Measurements from ENCODE around the gene ITIH5. TPM values are rescaled to one million over a fixed set of nuclear protein-coding genes. Genes with fewer than 3 reads are reported as not detected.

The ITIH5 gene
- total and polyA plus RNA-seq, 2 experiments from 2014 or later: 22.3 to 22.8 TPM

DNA sequence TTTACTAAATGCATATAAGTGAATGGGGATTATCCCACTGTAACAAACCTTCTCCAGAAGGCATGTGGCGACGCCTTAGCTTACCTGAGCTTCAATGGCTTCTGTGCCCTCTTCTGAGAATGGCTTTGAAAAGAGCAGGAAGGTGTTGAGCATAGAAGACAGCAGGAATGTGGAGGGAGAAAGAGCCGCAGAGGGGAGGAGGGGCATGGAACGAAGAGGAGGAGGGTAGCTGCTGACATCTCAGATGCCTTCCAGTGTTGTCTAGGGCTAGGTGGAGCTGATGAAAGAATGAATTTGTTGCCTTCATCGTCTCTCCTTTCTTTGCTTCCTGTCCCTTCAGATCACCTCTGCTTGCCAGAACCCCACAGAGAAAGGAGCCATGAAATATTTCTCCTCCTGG lies 86.2 kb downstream of the ITIH5 start:
- 74% methylated on average over 5 of the region's 5 CpGs for WGBS (ENCODE audit: low lambda C conversion rate, missing lambda C conversion rate)
- TF ChIP-seq, protein P1, sequence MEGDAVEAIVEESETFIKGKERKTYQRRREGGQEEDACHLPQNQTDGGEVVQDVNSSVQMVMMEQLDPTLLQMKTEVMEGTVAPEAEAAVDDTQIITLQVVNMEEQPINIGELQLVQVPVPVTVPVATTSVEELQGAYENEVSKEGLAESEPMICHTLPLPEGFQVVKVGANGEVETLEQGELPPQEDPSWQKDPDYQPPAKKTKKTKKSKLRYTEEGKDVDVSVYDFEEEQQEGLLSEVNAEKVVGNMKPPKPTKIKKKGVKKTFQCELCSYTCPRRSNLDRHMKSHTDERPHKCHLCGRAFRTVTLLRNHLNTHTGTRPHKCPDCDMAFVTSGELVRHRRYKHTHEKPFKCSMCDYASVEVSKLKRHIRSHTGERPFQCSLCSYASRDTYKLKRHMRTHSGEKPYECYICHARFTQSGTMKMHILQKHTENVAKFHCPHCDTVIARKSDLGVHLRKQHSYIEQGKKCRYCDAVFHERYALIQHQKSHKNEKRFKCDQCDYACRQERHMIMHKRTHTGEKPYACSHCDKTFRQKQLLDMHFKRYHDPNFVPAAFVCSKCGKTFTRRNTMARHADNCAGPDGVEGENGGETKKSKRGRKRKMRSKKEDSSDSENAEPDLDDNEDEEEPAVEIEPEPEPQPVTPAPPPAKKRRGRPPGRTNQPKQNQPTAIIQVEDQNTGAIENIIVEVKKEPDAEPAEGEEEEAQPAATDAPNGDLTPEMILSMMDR (IDR thresholded peaks at IDR 0.05; ENCODE audit: poor library complexity): no peak
- TF ChIP-seq EZH2 (IDR thresholded peaks at IDR 0.05; ENCODE audit: borderline replicate concordance): no peak
- TF ChIP-seq EZH2phosphoT487 (IDR thresholded peaks at IDR 0.05; ENCODE audit: low read depth, severe bottlenecking, unreplicated experiment): no peak
- no peaks in the 10 kb centered on the region for H4K20me1 ChIP-seq (ENCODE audit: insufficient read depth, poor library complexity, severe bottlenecking)

DNA sequence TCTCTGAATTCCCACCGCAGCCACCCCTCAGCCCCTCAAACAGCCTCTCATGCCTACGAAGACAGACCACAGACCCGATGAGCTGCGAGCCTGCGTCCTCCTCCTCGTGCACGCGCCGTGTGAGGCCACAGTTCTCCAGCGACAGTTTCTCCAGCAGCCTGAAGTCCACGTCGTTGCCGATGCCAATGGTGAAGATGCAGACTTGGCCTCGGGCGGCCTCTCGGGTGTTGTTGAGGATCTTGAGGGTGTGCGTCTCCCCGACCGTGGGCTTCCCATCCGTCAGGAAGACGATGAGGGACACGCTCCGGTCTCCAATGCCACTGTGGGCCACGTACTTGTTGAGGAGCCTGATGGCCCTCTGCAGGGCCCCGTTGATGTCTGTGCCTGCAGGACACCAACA lies 87.1 kb downstream of the ITIH5 start:
- Histone ChIP-seq H4K20me1 (ENCODE audit: insufficient read depth, poor library complexity, severe bottlenecking) (no peaks in the 10 kb centered on the region), H3K27me3 (peaks cover 3% of the 10 kb centered on the region), H2AFZ (no peak overlapping the region), H3K4me1 (ENCODE audit: insufficient read depth) (no peaks in the 10 kb centered on the region), H3K9me2 (replicated peaks; ENCODE audit: insufficient read depth) (no peaks in the 10 kb centered on the region), H3K9me3 (ENCODE audit: low read depth) (no peaks in the 10 kb centered on the region), H3K36me3 (replicated peaks; ENCODE audit: insufficient read depth, low read depth) (no peaks in the 10 kb centered on the region), H3K4me2 (no peak overlapping the region), H3K79me2 (no peaks in the 10 kb centered on the region), H3K4me3 (no peak overlapping the region), H3K27ac (no peak overlapping the region)
- WGBS (ENCODE audit: low lambda C conversion rate, missing lambda C conversion rate): 98% methylated on average over 25 of the region's 25 CpGs
- TF ChIP-seq EZH2phosphoT487 (IDR thresholded peaks at IDR 0.05; ENCODE audit: low read depth, severe bottlenecking, unreplicated experiment) (no peak), EZH2 (IDR thresholded peaks at IDR 0.05; ENCODE audit: borderline replicate concordance) (no peak)
- TF ChIP-seq, protein P1 (IDR thresholded peaks at IDR 0.05; ENCODE audit: poor library complexity): no peak
- no peak for DNase-seq (ENCODE audit: low spot score)

More for the DNA sequence above, 86.2 kb downstream of the ITIH5 start:
- no peaks in the 10 kb centered on the region for H3K79me2 ChIP-seq
- H3K36me3 ChIP-seq (replicated peaks; ENCODE audit: insufficient read depth, low read depth): no peaks in the 10 kb centered on the region
- no peak overlapping the region for H2AFZ ChIP-seq
- H3K9me3 ChIP-seq (ENCODE audit: low read depth): no peaks in the 10 kb centered on the region
- no peaks in the 10 kb centered on the region for H3K9me2 ChIP-seq (replicated peaks; ENCODE audit: insufficient read depth)
- no peak overlapping the region for H3K27ac ChIP-seq
- H3K27me3 ChIP-seq: peaks cover 3% of the 10 kb centered on the region
- no peak overlapping the region for H3K4me2 ChIP-seq
- no peaks in the 10 kb centered on the region for H3K4me1 ChIP-seq (ENCODE audit: insufficient read depth)
- H3K4me3 ChIP-seq: no peak overlapping the region
- DNase-seq (ENCODE audit: low spot score): no peak

DNA sequence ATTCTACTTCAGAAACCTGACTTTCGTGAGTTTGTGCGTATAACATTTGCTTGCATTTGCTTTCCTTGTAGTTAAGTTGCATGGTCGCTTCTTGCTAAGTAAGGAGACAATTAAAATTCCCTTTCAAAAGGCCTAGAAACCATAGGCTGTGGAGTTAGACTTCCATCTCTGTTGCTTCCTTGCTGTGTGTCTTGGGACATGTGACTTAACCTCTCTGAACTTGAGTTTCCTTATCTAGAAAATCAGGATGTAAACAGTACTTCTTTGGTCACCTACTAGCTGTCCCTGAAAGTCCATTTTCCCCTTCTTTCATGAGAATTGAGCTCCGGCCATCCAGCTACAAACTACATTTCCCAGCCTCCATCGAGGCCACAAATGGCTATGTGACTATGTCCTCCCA lies 89.2 kb downstream of the ITIH5 start:
- DNase-seq (ENCODE audit: low spot score): no peak
- H4K20me1 ChIP-seq (ENCODE audit: insufficient read depth, poor library complexity, severe bottlenecking): no peaks in the 10 kb centered on the region
- H3K4me3 ChIP-seq: no peak overlapping the region
- 75% methylated on average over 5 of the region's 5 CpGs for WGBS (ENCODE audit: low lambda C conversion rate, missing lambda C conversion rate)
- no peak for TF ChIP-seq EZH2 (IDR thresholded peaks at IDR 0.05; ENCODE audit: borderline replicate concordance)
- TF ChIP-seq, protein P1 (IDR thresholded peaks at IDR 0.05; ENCODE audit: poor library complexity): no peak
- no peak for TF ChIP-seq EZH2phosphoT487 (IDR thresholded peaks at IDR 0.05; ENCODE audit: low read depth, severe bottlenecking, unreplicated experiment)
- no peaks in the 10 kb centered on the region for H3K9me3 ChIP-seq (ENCODE audit: low read depth)
- no peak overlapping the region for H3K27ac ChIP-seq
- H3K4me2 ChIP-seq: no peak overlapping the region
- no peaks in the 10 kb centered on the region for H3K36me3 ChIP-seq (replicated peaks; ENCODE audit: insufficient read depth, low read depth)
- H3K27me3 ChIP-seq: peaks cover 3% of the 10 kb centered on the region
- H3K4me1 ChIP-seq (ENCODE audit: insufficient read depth): peaks cover 3% of the 10 kb centered on the region
- H3K9me2 ChIP-seq (replicated peaks; ENCODE audit: insufficient read depth): no peaks in the 10 kb centered on the region
- no peaks in the 10 kb centered on the region for H3K79me2 ChIP-seq
- no peak overlapping the region for H2AFZ ChIP-seq

DNA sequence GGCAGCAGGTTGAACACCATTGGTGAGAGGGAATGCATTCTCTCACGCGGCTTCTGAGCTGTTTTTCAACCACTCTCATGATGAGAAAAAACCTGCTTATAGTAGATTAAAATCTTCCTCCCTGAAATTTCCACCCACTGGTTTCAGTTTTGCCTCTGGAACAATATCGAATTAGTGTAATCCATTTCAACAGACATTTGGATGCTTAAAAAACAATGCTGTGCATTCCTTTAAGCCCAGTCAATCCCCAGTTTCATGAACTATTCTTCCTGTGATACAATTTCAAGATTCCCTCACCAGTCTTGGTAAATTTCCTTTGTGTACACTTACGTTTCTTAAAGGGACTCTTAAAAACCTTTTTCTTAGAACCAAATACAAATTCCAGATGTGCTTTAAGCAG lies 89.6 kb downstream of the ITIH5 start:
- TF ChIP-seq, protein P1 (IDR thresholded peaks at IDR 0.05; ENCODE audit: poor library complexity): no peak
- no peak for TF ChIP-seq EZH2 (IDR thresholded peaks at IDR 0.05; ENCODE audit: borderline replicate concordance)
- TF ChIP-seq EZH2phosphoT487 (IDR thresholded peaks at IDR 0.05; ENCODE audit: low read depth, severe bottlenecking, unreplicated experiment): no peak

More for the DNA sequence above, 89.6 kb downstream of the ITIH5 start:
- WGBS (ENCODE audit: low lambda C conversion rate, missing lambda C conversion rate): 76% methylated on average over 4 of the region's 4 CpGs
- Histone ChIP-seq H3K9me3 (ENCODE audit: low read depth) (no peaks in the 10 kb centered on the region), H3K27ac (peak overlapping the region; percentile 0), H3K4me1 (ENCODE audit: insufficient read depth) (peaks cover 3% of the 10 kb centered on the region), H3K4me2 (no peak overlapping the region), H3K27me3 (peaks cover 3% of the 10 kb centered on the region), H2AFZ (no peak overlapping the region), H4K20me1 (ENCODE audit: insufficient read depth, poor library complexity, severe bottlenecking) (no peaks in the 10 kb centered on the region), H3K36me3 (replicated peaks; ENCODE audit: insufficient read depth, low read depth) (no peaks in the 10 kb centered on the region), H3K4me3 (no peak overlapping the region), H3K79me2 (no peaks in the 10 kb centered on the region), H3K9me2 (replicated peaks; ENCODE audit: insufficient read depth) (no peaks in the 10 kb centered on the region)
- DNase-seq (ENCODE audit: low spot score): no peak
